HepG2 (cell line): ENCODE measurements around the gene INKA1. TPM values are rescaled to one million over a fixed set of nuclear protein-coding genes. Genes with fewer than 3 reads are reported as not detected.

Source experiments
- ATAC-seq: fragments of 200-7000 bp; cut with Tn5 transposase; 3 replicates; pipeline ENCODE4 v1.9.1; 2020; ENCODE audit warnings: mild to moderate bottlenecking, moderate library complexity
- BruUV-seq: library from RNA; stranded (reverse); fragments of 400-500 nt; replicated peaks from 2 replicates; lab custom pipeline; 2021; lab: Mats Ljungman, UMichigan
- CTCF ChIA-PET: fragments of 300-600 bp; formaldehyde crosslinking; extraction: SDS; loops from one replicate; lab custom pipeline; 2021; ENCODE audit warnings: low total read pairs, inconsistent platforms, low intra/inter-chr PET ratio; lab: Yijun Ruan, JAX
- POLR2A ChIA-PET: fragments of 350-600 bp; sonication (Branson Sonifier 250); formaldehyde crosslinking; loops from one replicate; lab custom pipeline; 2020; ENCODE audit warnings: antibody characterized with exemption, inconsistent platforms; lab: Yijun Ruan, JAX
- DNase-seq: peaks from one replicate; pipeline ENCODE4 v3.0.0-alpha.2; 2015; ENCODE audit warnings: low spot score
- FAIRE-seq: peaks from 3 replicates; lab custom pipeline; 2011; peaks lifted over from hg19 to GRCh38; lab: Jason Lieb, UNC
- H2AFZ ChIP-seq: one replicate; pipeline ENCODE4 v1.6.1; 2011; ENCODE audit warnings: low read length, inconsistent platforms
- H3K27ac ChIP-seq: fragments of 300-600 bp; 3 replicates; pipeline ENCODE4 v1.8.0; 2011; ENCODE audit warnings: mixed run types, mild to moderate bottlenecking, mixed read lengths, low read length, inconsistent platforms; ENCODE audit not compliant: insufficient read depth; ENCODE audit errors: extremely low read length
- H3K27me3 ChIP-seq, 2 experiments: fragments of 200-600 bp in 1 of 2; 2 replicates in 1 of 2; 3 replicates in 1 of 2; pipeline versions ENCODE4 v1.6.0 to v1.8.0; 2011; ENCODE audit warnings: low read length in 2 of 2, mild to moderate bottlenecking in 2 of 2, moderate library complexity in 2 of 2, inconsistent platforms in 1 of 2; ENCODE audit not compliant: insufficient read depth in 2 of 2, control insufficient read depth in 1 of 2
- H3K36me3 ChIP-seq, 2 experiments: fragments of 200-600 bp in 1 of 2; replicated peaks in 1 of 2; 2 replicates in 1 of 2; 3 replicates in 1 of 2; pipeline versions ENCODE4 v1.5.1 to v1.8.0; 2011; ENCODE audit warnings: low read length in 2 of 2, inconsistent platforms in 1 of 2; ENCODE audit not compliant: insufficient read depth in 2 of 2, control insufficient read depth in 1 of 2
- H3K4me1 ChIP-seq: 2 replicates; pipeline ENCODE4 v1.5.1; 2012; ENCODE audit warnings: low read length, inconsistent platforms; ENCODE audit not compliant: insufficient read depth
- H3K4me2 ChIP-seq: 2 replicates; pipeline ENCODE4 v1.6.0; 2011; ENCODE audit warnings: low read depth, low read length, inconsistent platforms
- H3K4me3 ChIP-seq, 3 experiments: fragments of 200-600 bp in 1 of 3; sonication (generic), shearing (Covaris generic) in 1 of 3; replicated peaks in 1 of 3; 2 replicates each; pipeline ENCODE4 v1.5.1; 2011 to 2016; ENCODE audit warnings: low read length in 3 of 3, inconsistent platforms in 2 of 3, low read depth in 2 of 3, mild to moderate bottlenecking in 2 of 3, control low read depth in 1 of 3, mixed read lengths in 1 of 3; ENCODE audit not compliant: insufficient read depth in 1 of 3
- H3K79me2 ChIP-seq: one replicate; pipeline ENCODE4 v1.6.1; 2011; ENCODE audit warnings: low read length, inconsistent platforms; ENCODE audit not compliant: insufficient read depth
- H3K9ac ChIP-seq: 2 replicates; pipeline ENCODE4 v1.6.0; 2011; ENCODE audit warnings: mild to moderate bottlenecking, low read depth, low read length, inconsistent platforms; ENCODE audit not compliant: insufficient read depth
- H3K9me3 ChIP-seq: 2 replicates; pipeline ENCODE4 v1.5.1; 2012; ENCODE audit warnings: mild to moderate bottlenecking, low read length
- H4K20me1 ChIP-seq: 2 replicates; pipeline ENCODE4 v1.6.0; 2011; ENCODE audit warnings: inconsistent platforms, mild to moderate bottlenecking, low read length, moderate library complexity; ENCODE audit not compliant: insufficient read depth
- HNF4G ChIP-seq, 2 experiments: sonication (generic) in 1 of 2; formaldehyde crosslinking in 1 of 2; IDR thresholded peaks; 2 replicates each; pipeline versions ENCODE4 v1.4.0 to v1.6.1; 2011 to 2020; ENCODE audit warnings: borderline replicate concordance in 2 of 2, low read depth in 2 of 2, mild to moderate bottlenecking in 2 of 2, low read length in 1 of 2, missing genetic modification reagents in 1 of 2, moderate library complexity in 1 of 2
- ZNF12 ChIP-seq: sonication (generic); formaldehyde crosslinking; IDR thresholded peaks from 2 replicates; pipeline ENCODE4 v1.5.0; 2020; ENCODE audit warnings: missing genetic modification reagents
- ZNF121 ChIP-seq: sonication (generic); formaldehyde crosslinking; IDR thresholded peaks from 2 replicates; pipeline ENCODE4 v1.5.0; 2020; ENCODE audit warnings: mild to moderate bottlenecking, missing genetic modification reagents
- ZNF780A ChIP-seq: sonication (generic); formaldehyde crosslinking; IDR thresholded peaks from 2 replicates; pipeline ENCODE4 v1.8.0; 2022; ENCODE audit warnings: mild to moderate bottlenecking, missing genetic modification reagents, moderate library complexity
- WGBS: methylation state at CpG from one replicate; pipeline ENCODE4 v1.1.6; 2017; ENCODE audit warnings: low lambda C conversion rate; 5-methylcytosine and 5-hydroxymethylcytosine counted together
- in situ Hi-C: cut with HindIII; loops from 2 replicates; pipeline ENCODE4 v1.10.0; 2017; ENCODE audit warnings: low pct_unique_long_range_greater_than_20kb; ENCODE audit not compliant: extremely low pct_ligation_motif_present
- intact Hi-C: fragments of 100-400 bp; cut with micrococcal nuclease; formaldehyde crosslinking; loops from one replicate; pipeline ENCODE4 v1.10.0; 2022; ENCODE audit not compliant: unreplicated experiment
- polyA plus RNA-seq, 8 experiments: library from polyadenylated mRNA; depleted of rRNA in 3 of 8; stranded (reverse) in 7 of 8; unstranded in 1 of 8; fragments of >200 nt; fragmentation: Illumina TruSeq in 4 of 8; extraction: Trizol in 4 of 8; gene quantifications; 2 replicates each; pipeline versions ENCODE4 v1.2.1 to v1.2.3, GENCODE V29; 2011 to 2016; ENCODE audit warnings: low read depth in 4 of 8, missing spikeins in 1 of 8, mixed read lengths in 1 of 8; ENCODE audit not compliant: insufficient read depth in 1 of 8
- total RNA-seq, 5 experiments: library from RNA; depleted of rRNA; stranded (reverse); fragments of >200 nt; fragmentation: Illumina TruSeq; extraction: Trizol; gene quantifications; 2 replicates each; pipeline ENCODE4 v1.2.3, GENCODE V29; 2016; ENCODE audit warnings: low read depth in 1 of 5
- TF ChIP-seq, protein P1 (sequence below): sonication (generic); formaldehyde crosslinking; IDR thresholded peaks from 2 replicates; pipeline ENCODE4 v1.8.0; 2022; ENCODE audit warnings: missing genetic modification reagents, low read depth, mild to moderate bottlenecking, borderline replicate concordance
- TF ChIP-seq, protein P2 (sequence below): sonication (generic); formaldehyde crosslinking; conservative IDR thresholded peaks from 2 replicates; pipeline ENCODE4 v1.8.0; 2022; ENCODE audit warnings: low read depth, missing genetic modification reagents

INKA1 gene
- total and polyA plus RNA-seq, 2 of the 13 experiments (the other 11 are each of a cell fraction or from before 2014, with no cell fraction given) = 0.22 to 0.41 TPM

DNA sequence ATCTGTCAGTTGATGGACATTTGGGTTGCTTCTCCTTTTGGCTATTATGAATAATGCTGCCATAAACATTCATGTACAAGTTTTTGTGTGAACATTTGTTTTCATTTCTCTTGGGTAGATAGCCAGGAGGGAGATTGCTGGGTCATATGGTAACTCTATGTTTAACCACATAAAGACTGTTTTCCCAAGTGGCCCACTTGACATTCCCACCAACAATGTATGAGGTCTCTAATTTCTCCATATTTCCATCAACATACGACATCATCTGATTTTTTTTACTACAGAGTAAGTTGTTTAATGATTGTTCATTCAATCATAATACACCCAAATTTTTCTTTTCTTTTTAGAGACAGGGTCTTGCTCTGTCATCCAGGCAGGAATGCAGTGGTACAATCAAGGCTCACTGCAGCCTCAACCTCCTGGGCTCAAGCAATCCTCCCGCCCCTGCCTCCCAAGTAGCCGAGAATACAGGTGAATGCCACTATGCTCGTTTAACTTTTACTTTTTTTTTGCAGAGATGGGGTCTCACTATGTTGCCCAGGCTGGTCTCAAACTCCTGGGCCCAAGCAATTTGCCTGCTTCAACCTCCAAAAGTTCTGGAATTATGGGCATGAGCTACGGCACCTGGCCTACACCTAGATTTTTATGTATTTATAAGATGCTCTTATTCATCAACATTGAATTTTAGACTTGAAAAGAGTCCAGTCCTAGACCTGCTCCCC lies 23.5 kb upstream of the INKA1 start:
- Histone ChIP-seq H3K79me2 (peaks cover 73% of the 10 kb centered on the region), H3K9ac (no peak overlapping the region), H3K4me2 (0 out of 2 replicates have a peak overlapping the region, but pooled peaks have one; percentile 25), H4K20me1 (peaks cover 11% of the 10 kb centered on the region; the same call in 1 of the 2 replicates), H3K4me3 (no peak overlapping the region), H3K27ac (no peak overlapping the region), H3K4me1 (peaks cover 39% of the 10 kb centered on the region), H3K9me3 (no peaks in the 10 kb centered on the region), H3K27me3 (no peaks in the 10 kb centered on the region), H2AFZ (no peak overlapping the region), H3K36me3 (peaks cover 5 to 27% of the 10 kb centered on the region in 2 experiments)
- intact Hi-C loops (no loop called here), in situ Hi-C loops (no loop called here)
- TSS peak; percentile 31 for BruUV-seq
- ATAC-seq = no peak
- WGBS = 97% methylated on average over 5 of the region's 5 CpGs
- FAIRE-seq = no peak
- ChIA-PET POLR2A (no interaction called here), CTCF (no interaction called here)
- no peak for TF ChIP-seq HNF4G (IDR thresholded peaks at IDR 0.05; ENCODE audit: borderline replicate concordance, low read depth, low read length)
- TF ChIP-seq HNF4G (CRISPR knock-in tag; IDR thresholded peaks at IDR 0.05; ENCODE audit: borderline replicate concordance, low read depth) = no peak
- TF ChIP-seq, protein P1, sequence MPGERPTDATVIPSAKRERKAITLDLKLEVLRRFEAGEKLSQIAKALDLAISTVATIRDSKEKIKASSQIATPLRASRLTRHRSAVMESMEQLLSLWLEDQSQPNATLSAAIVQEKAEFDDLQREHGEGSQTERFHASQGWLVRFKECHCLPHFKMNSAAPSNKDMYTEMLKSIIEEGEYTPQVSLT (CRISPR knock-in tag) = no peak
- peak; percentile 65; the same call in 1 of the 2 replicates for TF ChIP-seq ZNF121 (CRISPR knock-in tag)
- no peak for TF ChIP-seq ZNF780A (CRISPR knock-in tag)
- TF ChIP-seq ZNF12 (CRISPR knock-in tag) = no peak
- TF ChIP-seq, protein P2, sequence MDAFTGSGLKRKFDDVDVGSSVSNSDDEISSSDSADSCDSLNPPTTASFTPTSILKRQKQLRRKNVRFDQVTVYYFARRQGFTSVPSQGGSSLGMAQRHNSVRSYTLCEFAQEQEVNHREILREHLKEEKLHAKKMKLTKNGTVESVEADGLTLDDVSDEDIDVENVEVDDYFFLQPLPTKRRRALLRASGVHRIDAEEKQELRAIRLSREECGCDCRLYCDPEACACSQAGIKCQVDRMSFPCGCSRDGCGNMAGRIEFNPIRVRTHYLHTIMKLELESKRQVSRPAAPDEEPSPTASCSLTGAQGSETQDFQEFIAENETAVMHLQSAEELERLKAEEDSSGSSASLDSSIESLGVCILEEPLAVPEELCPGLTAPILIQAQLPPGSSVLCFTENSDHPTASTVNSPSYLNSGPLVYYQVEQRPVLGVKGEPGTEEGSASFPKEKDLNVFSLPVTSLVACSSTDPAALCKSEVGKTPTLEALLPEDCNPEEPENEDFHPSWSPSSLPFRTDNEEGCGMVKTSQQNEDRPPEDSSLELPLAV (CRISPR knock-in tag) = no peak
- DNase-seq = no peak
